ENCODE results near the gene CAB39L. TPM values are rescaled to one million over a fixed set of nuclear protein-coding genes. Genes with fewer than 3 reads are reported as not detected.

Gene CAB39L
- total RNA-seq, 1 experiment from 2014 or later, result 6.6 TPM

GRCh38 chr13:49292742-49293486 is 150.9 kb downstream of the CAB39L start:
- intact Hi-C loops (cut with micrococcal nuclease; ENCODE audit: unreplicated experiment), result no loop called here
- in situ Hi-C loops (cut with HindIII; ENCODE audit: low pct_unique_long_range_greater_than_20kb, low sequenced_read_pairs), result no loop called here
- CTCF ChIA-PET, result no interaction called here

GRCh38 chr13:49288458-49288857 is 155.4 kb downstream of the CAB39L start:
- no peak overlapping the region for H3K27ac ChIP-seq (ENCODE audit: low read length)
- in situ Hi-C loops (cut with HindIII; ENCODE audit: low pct_unique_long_range_greater_than_20kb, low sequenced_read_pairs) (no loop called here), intact Hi-C loops (cut with micrococcal nuclease; ENCODE audit: unreplicated experiment) (no loop called here)
- H3K4me1 ChIP-seq (ENCODE audit: control insufficient read depth, insufficient read depth, low read length), result no peaks in the 10 kb centered on the region
- no peaks in the 10 kb centered on the region for H3K9me3 ChIP-seq (ENCODE audit: control insufficient read depth, insufficient read depth, low read depth, low read length)
- CTCF ChIA-PET, result no interaction called here
- H3K36me3 ChIP-seq (ENCODE audit: control insufficient read depth, insufficient read depth, low read length), result no peaks in the 10 kb centered on the region
- POLR2A ChIA-PET, result no interaction called here
- no peak overlapping the region for H3K4me3 ChIP-seq (ENCODE audit: low read depth in 2 of 2, low read length in 2 of 2)
- no TSS peak for BruUV-seq (replicated peaks)
- TF ChIP-seq POLR2AphosphoS5 (IDR thresholded peaks at IDR 0.05; ENCODE audit: low read depth, low read length), result no peak
- ATAC-seq, result no peak
- DNase-seq (ENCODE audit: low read depth, low spot score), result no peak
- no peaks in the 10 kb centered on the region for H3K27me3 ChIP-seq (ENCODE audit: control insufficient read depth, insufficient read depth, low read length)

More at GRCh38 chr13:49292742-49293486, 150.9 kb downstream of the CAB39L start:
- Histone ChIP-seq H3K9me3 (ENCODE audit: control insufficient read depth, insufficient read depth, low read depth, low read length) (no peaks in the 10 kb centered on the region), H3K27ac (ENCODE audit: low read length) (no peak overlapping the region), H3K27me3 (ENCODE audit: control insufficient read depth, insufficient read depth, low read length) (no peaks in the 10 kb centered on the region), H3K4me1 (ENCODE audit: control insufficient read depth, insufficient read depth, low read length) (no peaks in the 10 kb centered on the region), H3K36me3 (ENCODE audit: control insufficient read depth, insufficient read depth, low read length) (no peaks in the 10 kb centered on the region), H3K4me3 (ENCODE audit: low read depth in 2 of 2, low read length in 2 of 2) (no peak overlapping the region)
- DNase-seq (ENCODE audit: low read depth, low spot score), result no peak
- no TSS peak for BruUV-seq (replicated peaks)
- no peak for ATAC-seq
- no peak for TF ChIP-seq TCF7L2 (IDR thresholded peaks at IDR 0.05; ENCODE audit: low read depth, low read length)
- TF ChIP-seq, protein P1, sequence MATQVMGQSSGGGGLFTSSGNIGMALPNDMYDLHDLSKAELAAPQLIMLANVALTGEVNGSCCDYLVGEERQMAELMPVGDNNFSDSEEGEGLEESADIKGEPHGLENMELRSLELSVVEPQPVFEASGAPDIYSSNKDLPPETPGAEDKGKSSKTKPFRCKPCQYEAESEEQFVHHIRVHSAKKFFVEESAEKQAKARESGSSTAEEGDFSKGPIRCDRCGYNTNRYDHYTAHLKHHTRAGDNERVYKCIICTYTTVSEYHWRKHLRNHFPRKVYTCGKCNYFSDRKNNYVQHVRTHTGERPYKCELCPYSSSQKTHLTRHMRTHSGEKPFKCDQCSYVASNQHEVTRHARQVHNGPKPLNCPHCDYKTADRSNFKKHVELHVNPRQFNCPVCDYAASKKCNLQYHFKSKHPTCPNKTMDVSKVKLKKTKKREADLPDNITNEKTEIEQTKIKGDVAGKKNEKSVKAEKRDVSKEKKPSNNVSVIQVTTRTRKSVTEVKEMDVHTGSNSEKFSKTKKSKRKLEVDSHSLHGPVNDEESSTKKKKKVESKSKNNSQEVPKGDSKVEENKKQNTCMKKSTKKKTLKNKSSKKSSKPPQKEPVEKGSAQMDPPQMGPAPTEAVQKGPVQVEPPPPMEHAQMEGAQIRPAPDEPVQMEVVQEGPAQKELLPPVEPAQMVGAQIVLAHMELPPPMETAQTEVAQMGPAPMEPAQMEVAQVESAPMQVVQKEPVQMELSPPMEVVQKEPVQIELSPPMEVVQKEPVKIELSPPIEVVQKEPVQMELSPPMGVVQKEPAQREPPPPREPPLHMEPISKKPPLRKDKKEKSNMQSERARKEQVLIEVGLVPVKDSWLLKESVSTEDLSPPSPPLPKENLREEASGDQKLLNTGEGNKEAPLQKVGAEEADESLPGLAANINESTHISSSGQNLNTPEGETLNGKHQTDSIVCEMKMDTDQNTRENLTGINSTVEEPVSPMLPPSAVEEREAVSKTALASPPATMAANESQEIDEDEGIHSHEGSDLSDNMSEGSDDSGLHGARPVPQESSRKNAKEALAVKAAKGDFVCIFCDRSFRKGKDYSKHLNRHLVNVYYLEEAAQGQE (IDR thresholded peaks at IDR 0.05; ENCODE audit: insufficient read depth in 1 of 2, low read depth in 2 of 2, low read length in 1 of 2), result no peak
- TF ChIP-seq, protein P2, sequence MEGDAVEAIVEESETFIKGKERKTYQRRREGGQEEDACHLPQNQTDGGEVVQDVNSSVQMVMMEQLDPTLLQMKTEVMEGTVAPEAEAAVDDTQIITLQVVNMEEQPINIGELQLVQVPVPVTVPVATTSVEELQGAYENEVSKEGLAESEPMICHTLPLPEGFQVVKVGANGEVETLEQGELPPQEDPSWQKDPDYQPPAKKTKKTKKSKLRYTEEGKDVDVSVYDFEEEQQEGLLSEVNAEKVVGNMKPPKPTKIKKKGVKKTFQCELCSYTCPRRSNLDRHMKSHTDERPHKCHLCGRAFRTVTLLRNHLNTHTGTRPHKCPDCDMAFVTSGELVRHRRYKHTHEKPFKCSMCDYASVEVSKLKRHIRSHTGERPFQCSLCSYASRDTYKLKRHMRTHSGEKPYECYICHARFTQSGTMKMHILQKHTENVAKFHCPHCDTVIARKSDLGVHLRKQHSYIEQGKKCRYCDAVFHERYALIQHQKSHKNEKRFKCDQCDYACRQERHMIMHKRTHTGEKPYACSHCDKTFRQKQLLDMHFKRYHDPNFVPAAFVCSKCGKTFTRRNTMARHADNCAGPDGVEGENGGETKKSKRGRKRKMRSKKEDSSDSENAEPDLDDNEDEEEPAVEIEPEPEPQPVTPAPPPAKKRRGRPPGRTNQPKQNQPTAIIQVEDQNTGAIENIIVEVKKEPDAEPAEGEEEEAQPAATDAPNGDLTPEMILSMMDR (IDR thresholded peaks at IDR 0.05), result no peak
- no peak for TF ChIP-seq POLR2AphosphoS5 (IDR thresholded peaks at IDR 0.05; ENCODE audit: low read depth, low read length)
- no peak for TF ChIP-seq SIN3A (IDR thresholded peaks at IDR 0.05; ENCODE audit: borderline replicate concordance, insufficient read depth, low read depth, low read length)
- POLR2A ChIA-PET, result no interaction called here

DNA sequence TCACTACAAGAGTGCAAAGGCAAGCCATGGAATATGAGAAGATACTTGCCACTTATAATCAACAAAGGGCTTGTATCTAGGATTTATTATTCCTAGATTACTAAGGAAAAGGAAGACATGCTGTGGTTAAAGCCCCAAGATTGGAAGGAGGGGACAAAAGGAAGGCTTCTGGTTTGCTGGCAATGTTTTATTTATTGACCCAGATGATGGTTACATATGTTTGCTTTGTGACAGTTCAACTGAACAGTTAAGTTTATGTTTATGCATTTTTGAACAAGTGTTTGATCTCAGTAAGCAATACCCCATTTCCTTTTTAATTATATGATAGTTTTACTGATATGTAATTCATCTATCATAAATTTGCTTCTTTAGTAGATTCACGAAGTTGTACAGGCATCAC is 155.9 kb downstream of the CAB39L start:
- ChIA-PET CTCF (no interaction called here), POLR2A (no interaction called here)
- TF ChIP-seq, protein P2 (IDR thresholded peaks at IDR 0.05), result no peak
- TF ChIP-seq SIN3A (IDR thresholded peaks at IDR 0.05; ENCODE audit: borderline replicate concordance, insufficient read depth, low read depth, low read length) (no peak), POLR2AphosphoS5 (IDR thresholded peaks at IDR 0.05; ENCODE audit: low read depth, low read length) (no peak), TCF7L2 (IDR thresholded peaks at IDR 0.05; ENCODE audit: low read depth, low read length) (no peak)
- TF ChIP-seq, protein P1 (IDR thresholded peaks at IDR 0.05; ENCODE audit: insufficient read depth in 1 of 2, low read depth in 2 of 2, low read length in 1 of 2), result no peak
- no peaks in the 10 kb centered on the region for H3K36me3 ChIP-seq (ENCODE audit: control insufficient read depth, insufficient read depth, low read length)
- DNase-seq (ENCODE audit: low read depth, low spot score) (no peak), ATAC-seq (no peak)
- H3K9me3 ChIP-seq (ENCODE audit: control insufficient read depth, insufficient read depth, low read depth, low read length), result no peaks in the 10 kb centered on the region
- H3K4me1 ChIP-seq (ENCODE audit: control insufficient read depth, insufficient read depth, low read length), result no peaks in the 10 kb centered on the region
- BruUV-seq (replicated peaks), result no TSS peak
- intact Hi-C loops (cut with micrococcal nuclease; ENCODE audit: unreplicated experiment) (no loop called here), in situ Hi-C loops (cut with HindIII; ENCODE audit: low pct_unique_long_range_greater_than_20kb, low sequenced_read_pairs) (no loop called here)
- H3K27ac ChIP-seq (ENCODE audit: low read length), result no peak overlapping the region
- H3K27me3 ChIP-seq (ENCODE audit: control insufficient read depth, insufficient read depth, low read length), result no peaks in the 10 kb centered on the region
- H3K4me3 ChIP-seq (ENCODE audit: low read depth in 2 of 2, low read length in 2 of 2), result no peak overlapping the region

All from Panc1 (cell line).